Measurements from ENCODE around the gene SH2D7. TPM values are rescaled to one million over a fixed set of nuclear protein-coding genes. Genes with fewer than 3 reads are reported as not detected.
A peak's percentile ranks its signal among the peaks of the same experiment; 100 is the strongest.
"Not testable (repeated sequence)": the region's sequence is repeated elsewhere in the genome, so short reads cannot be mapped to it uniquely, and the experiment has no call there.

Gene SH2D7
- total and polyA plus RNA-seq, 4 donors = 1.0 TPM; not detected in 3

DNA sequence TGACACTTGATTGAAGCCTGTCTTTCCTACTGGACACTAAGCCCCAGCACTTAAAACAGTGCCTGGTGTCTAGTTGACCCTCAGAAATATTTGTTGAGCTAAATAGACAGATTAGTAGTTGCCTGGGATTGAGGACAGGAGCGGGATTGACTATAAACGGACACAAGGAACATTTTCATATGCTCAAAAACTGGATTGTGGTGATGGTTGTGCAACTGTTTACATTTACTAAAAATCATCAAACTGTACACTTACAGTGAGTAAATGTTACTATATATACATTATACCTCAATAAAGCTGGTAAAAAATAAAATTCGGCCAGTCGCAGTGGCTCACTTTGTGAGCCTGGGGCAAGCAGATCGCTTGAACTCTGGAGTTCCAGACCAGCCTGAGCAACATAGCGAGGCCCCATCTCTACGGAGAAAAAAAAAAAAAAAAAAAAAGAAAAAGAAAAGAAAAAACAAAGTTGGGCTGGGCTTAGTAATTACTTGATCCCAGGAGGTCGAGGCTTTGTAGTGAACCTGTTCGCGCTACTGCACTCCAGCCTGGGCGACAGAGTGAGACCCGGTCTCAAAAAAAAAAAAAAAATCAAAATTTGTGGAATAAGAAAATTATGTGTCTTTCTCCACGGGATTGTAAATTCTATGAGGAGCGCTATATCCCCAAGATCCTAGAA is 56.2 kb downstream of the SH2D7 start:
- no peaks in the 10 kb centered on the region for H3K4me1 ChIP-seq (ENCODE audit: control insufficient read depth in 1 of 2, insufficient read depth in 2 of 2, low read length in 2 of 2)
- WGBS, 2 donors = 18 to 19% methylated on average over 14 of the region's 14 CpGs
- no peaks in the 10 kb centered on the region for H3K9me3 ChIP-seq (ENCODE audit: control insufficient read depth, low read length)
- intact Hi-C loops (cut with DNase I) = loop anchor here in 1 of 2 donors (2.0 kb wide), 1 partner anchor 18 kb away; the partner anchor contains the start of gene CIB2
- DNase-seq (no peak), ATAC-seq (ENCODE audit: low FRiP score) (no peak)
- peak overlapping the region; percentile 84 to 94 for H3K4me3 ChIP-seq (ENCODE audit: low read length in 2 of 2)
- H3K27ac ChIP-seq (ENCODE audit: low read depth in 1 of 2, low read length in 2 of 2) = peak overlapping the region in 1 of 2 donors; percentile 49
- no peaks in the 10 kb centered on the region for H3K36me3 ChIP-seq (ENCODE audit: control insufficient read depth in 1 of 2, insufficient read depth in 2 of 2, low read length in 1 of 2)
- H3K27me3 ChIP-seq (ENCODE audit: control insufficient read depth in 1 of 2, insufficient read depth in 2 of 2, low read length in 1 of 2) = no peaks in the 10 kb centered on the region

DNA sequence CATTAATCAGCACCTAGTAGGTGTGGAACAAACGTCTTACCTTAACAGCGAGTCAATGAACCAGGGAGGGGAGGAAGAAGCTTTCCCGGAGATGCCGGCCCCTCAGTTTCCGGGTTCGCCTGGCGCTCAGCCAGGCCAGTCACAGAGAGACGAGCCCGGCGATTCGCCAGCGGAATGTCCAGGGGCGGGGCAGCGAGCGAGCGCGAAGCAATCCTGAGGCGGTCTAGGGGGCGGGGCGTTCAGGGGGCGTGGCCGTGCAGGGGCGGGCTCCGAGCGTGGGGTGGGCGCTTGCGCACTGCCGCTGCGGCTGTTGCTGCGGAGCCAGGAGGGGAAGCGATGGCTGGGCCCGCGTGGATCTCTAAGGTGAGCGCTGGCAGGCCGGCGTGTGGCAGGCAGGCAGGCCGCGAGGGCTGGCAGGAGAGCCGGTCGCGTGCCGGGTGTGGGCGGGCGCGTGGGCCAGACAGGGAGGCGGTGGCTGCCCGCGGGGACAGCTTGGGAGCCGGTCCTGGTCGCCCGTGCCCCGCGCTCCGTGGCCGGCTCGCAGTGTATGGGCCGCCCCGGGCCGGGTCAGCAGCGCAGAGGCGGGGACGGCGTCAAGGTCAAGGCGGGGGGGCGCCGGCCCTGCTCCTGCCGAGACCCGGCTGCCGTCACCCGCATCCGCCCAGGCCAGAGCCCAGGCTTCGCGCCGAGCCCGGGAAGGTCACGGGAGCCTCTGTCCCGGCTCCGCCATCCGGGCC is 56.9 kb downstream of the SH2D7 start, which contains the start of gene IDH3A:
Gene IDH3A (plus strand): TSS at position 295 of the 737 bp plus-strand sequence. CDS start 42 bp downstream, at position 337.
- Histone ChIP-seq H3K27me3 (ENCODE audit: control insufficient read depth in 1 of 2, insufficient read depth in 2 of 2, low read length in 1 of 2) (no peaks in the 10 kb centered on the region), H3K4me3 (ENCODE audit: low read length in 2 of 2) (peak within 1 kb of the TSS; percentile 84 to 94), H3K36me3 (ENCODE audit: control insufficient read depth in 1 of 2, insufficient read depth in 2 of 2, low read length in 1 of 2) (no peaks in the 10 kb centered on the region), H3K27ac (ENCODE audit: low read depth in 1 of 2, low read length in 2 of 2) (peak within 1 kb of the TSS; percentile 49 to 66), H3K9me3 (ENCODE audit: control insufficient read depth, low read length) (no peaks in the 10 kb centered on the region), H3K4me1 (ENCODE audit: control insufficient read depth in 1 of 2, insufficient read depth in 2 of 2, low read length in 2 of 2) (no peaks in the 10 kb centered on the region)
- WGBS, 2 donors = 1% methylated on average over 52 to 79 of the region's 79 CpGs
- intact Hi-C loops (cut with DNase I) = loop anchor here in 1 of 2 donors (2.0 kb wide), 1 partner anchor 18 kb away; the partner anchor contains the start of gene CIB2
- peak; percentile 99 for ATAC-seq (ENCODE audit: low FRiP score)
- DNase-seq = peak; percentile 100

DNA sequence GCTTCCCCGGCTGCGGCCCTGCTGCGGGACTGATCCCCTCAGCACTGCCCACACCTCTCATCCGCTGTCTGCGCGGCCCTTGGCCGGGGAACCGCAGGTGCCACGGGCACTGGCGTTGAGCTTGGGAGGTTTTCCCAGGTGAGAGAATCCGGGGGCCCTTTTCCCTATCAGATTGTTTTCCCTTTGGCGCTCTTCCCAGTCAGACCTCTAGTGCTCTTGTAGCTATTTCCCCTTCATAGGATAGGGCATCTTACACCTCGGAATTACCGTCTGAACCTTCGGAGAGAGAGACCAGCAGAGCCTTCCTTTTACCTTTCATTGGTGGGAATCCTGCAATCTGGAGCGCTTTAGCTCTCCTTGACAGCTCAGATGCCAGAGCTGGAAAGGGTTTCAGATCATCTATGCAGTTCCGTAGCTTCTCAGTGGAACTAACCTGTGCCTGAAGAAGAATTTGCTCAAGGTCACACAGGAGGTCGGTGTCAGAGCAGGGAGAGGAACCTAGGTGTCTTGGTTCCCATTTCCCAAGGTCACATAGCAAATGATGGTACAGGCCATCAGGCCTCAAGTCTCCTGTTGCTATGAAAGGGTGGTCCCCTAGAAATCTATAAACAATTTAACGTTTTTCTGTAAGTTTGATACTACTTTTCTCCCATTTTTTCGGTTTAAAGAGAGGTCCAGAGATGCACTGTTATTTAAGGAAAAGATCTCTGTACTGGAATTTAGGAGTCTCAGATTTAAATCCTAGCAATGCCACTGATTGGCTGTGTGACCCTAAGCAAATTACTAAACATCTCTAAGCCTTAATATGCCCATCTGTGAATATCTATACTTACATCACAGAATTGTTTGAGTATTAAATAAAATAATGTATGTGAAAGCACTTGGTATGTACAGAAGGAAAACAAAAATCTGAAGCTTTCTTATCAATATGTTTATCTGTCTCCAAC is 57.7 kb downstream of the SH2D7 start:
- H3K9me3 ChIP-seq (ENCODE audit: control insufficient read depth, low read length) = no peaks in the 10 kb centered on the region
- WGBS, 2 donors = 16 to 18% methylated on average over 20 of the region's 20 CpGs
- H3K4me3 ChIP-seq (ENCODE audit: low read length in 2 of 2) = peak overlapping the region; percentile 69 to 94
- intact Hi-C loops (cut with DNase I) = loop anchor here in 1 of 2 donors (2.0 kb wide), 1 partner anchor 19 kb away; the partner anchor contains the start of gene CIB2
- H3K36me3 ChIP-seq (ENCODE audit: control insufficient read depth in 1 of 2, insufficient read depth in 2 of 2, low read length in 1 of 2) = no peaks in the 10 kb centered on the region
- H3K4me1 ChIP-seq (ENCODE audit: control insufficient read depth in 1 of 2, insufficient read depth in 2 of 2, low read length in 2 of 2) = peaks cover 0 to 2% of the 10 kb centered on the region in 2 donors
- ATAC-seq (ENCODE audit: low FRiP score) (no peak), DNase-seq (no peak)
- no peaks in the 10 kb centered on the region for H3K27me3 ChIP-seq (ENCODE audit: control insufficient read depth in 1 of 2, insufficient read depth in 2 of 2, low read length in 1 of 2)
- peak overlapping the region in 1 of 2 donors; percentile 66 for H3K27ac ChIP-seq (ENCODE audit: low read depth in 1 of 2, low read length in 2 of 2)

DNA sequence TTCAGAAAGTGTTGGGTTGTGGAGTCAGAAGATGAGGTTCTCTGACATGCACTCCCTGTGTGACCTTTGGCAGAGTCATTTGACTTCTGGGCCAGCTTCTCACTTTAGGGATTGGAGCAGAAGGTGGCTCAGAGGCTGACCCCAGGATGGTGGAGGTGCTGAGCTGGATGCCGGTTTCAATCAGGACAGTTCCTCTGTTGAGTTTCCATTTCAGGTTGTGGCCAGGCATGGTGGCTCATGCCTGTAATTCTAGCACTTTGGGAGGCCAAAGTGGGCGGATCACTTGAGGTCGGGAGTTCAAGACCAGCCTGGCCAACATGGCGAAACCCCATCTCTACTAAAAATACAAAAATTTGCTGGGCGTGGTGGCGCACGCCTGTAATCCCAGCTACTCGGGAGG is 58.7 kb downstream of the SH2D7 start:
- H3K9me3 ChIP-seq (ENCODE audit: control insufficient read depth, low read length); H3K4me3 ChIP-seq (ENCODE audit: low read length in 2 of 2); H3K4me1 ChIP-seq (ENCODE audit: control insufficient read depth in 1 of 2, insufficient read depth in 2 of 2, low read length in 2 of 2); H3K27ac ChIP-seq (ENCODE audit: low read depth in 1 of 2, low read length in 2 of 2); ATAC-seq (ENCODE audit: low FRiP score); DNase-seq; H3K36me3 ChIP-seq (ENCODE audit: control insufficient read depth in 1 of 2, insufficient read depth in 2 of 2, low read length in 1 of 2); intact Hi-C loops (cut with DNase I); H3K27me3 ChIP-seq (ENCODE audit: control insufficient read depth in 1 of 2, insufficient read depth in 2 of 2, low read length in 1 of 2): not testable (repeated sequence)
- WGBS, 2 donors = 98% methylated on average over 8 of the region's 8 CpGs

Other genes starting within 250 kb of the SH2D7 start
- 100 to 1,000 TPM in 1 of 2 donors, 10 to 100 TPM in 1; 49.0 to 109 TPM for gene TBC1D2B, start 14.8 kb upstream of the SH2D7 start, total RNA-seq
- gene TBC1D2B, start 14.8 kb upstream of the SH2D7 start, polyA plus RNA-seq = 10 to 100 TPM in 1 of 2 donors, 1 to 10 TPM in 1; 9.8 to 57.5 TPM
- gene CIB2, start 38.9 kb downstream of the SH2D7 start, total RNA-seq = 1 to 10 TPM; 6.3 to 6.9 TPM
- gene CIB2, start 38.9 kb downstream of the SH2D7 start, polyA plus RNA-seq = 1 to 10 TPM; 8.4 to 9.1 TPM
- 10 to 100 TPM; 60.7 to 68.3 TPM for gene IDH3A, start 56.8 kb downstream of the SH2D7 start, total RNA-seq
- 10 to 100 TPM; 36.7 to 99.3 TPM for gene IDH3A, start 56.8 kb downstream of the SH2D7 start, polyA plus RNA-seq
- not detected for gene ACSBG1, start 142.0 kb downstream of the SH2D7 start, total RNA-seq
- gene ACSBG1, start 142.0 kb downstream of the SH2D7 start, polyA plus RNA-seq = under 1 TPM; 0.18 to 0.25 TPM
- gene DNAJA4, start 172.0 kb downstream of the SH2D7 start, total RNA-seq = 10 to 100 TPM; 20.2 to 53.0 TPM
- gene DNAJA4, start 172.0 kb downstream of the SH2D7 start, polyA plus RNA-seq = 10 to 100 TPM; 12.0 to 17.0 TPM
- 10 to 100 TPM; 41.4 to 48.3 TPM for gene SKIC8, start 207.0 kb downstream of the SH2D7 start, total RNA-seq
- 10 to 100 TPM; 61.1 to 65.2 TPM for gene SKIC8, start 207.0 kb downstream of the SH2D7 start, polyA plus RNA-seq
- gene CRABP1, start 247.8 kb downstream of the SH2D7 start, total RNA-seq = 1 to 10 TPM in 1 of 2 donors, not detected in 1; 1.9 TPM
- gene CRABP1, start 247.8 kb downstream of the SH2D7 start, polyA plus RNA-seq = not detected